GM19023 (cell line): Measurements from ENCODE around the gene ZNF337.
"Not testable (repeated sequence)": the region's sequence is repeated elsewhere in the genome, so short reads cannot be mapped to it uniquely, and the experiment has no call there.

Experiments
- ATAC-seq: cut with Tn5 transposase; IDR thresholded peaks from one replicate; pipeline ENCODE4 v1.9.1; 2021; ENCODE audit warnings: mild to moderate bottlenecking, moderate library complexity; ENCODE audit not compliant: unreplicated experiment

Gene ZNF337

GRCh38 chr20:25695532-25696370, 902 bp downstream of the ZNF337 start:
- peak; percentile 3 for ATAC-seq

GRCh38 chr20:25692499-25692898, 4.2 kb downstream of the ZNF337 start:
- no peak for ATAC-seq

GRCh38 chr20:25690427-25690826, 6.2 kb downstream of the ZNF337 start:
- ATAC-seq: no peak

- ATAC-seq: peak; percentile 17
These were observed 10.3 kb downstream of the ZNF337 start for GRCh38 chr20:25686081-25687067.

GRCh38 chr20:25685276-25686080, 11.2 kb downstream of the ZNF337 start:
- ATAC-seq: peak; percentile 80

- not testable (repeated sequence) for ATAC-seq
These were observed 12.8 kb downstream of the ZNF337 start for GRCh38 chr20:25683826-25684225.

GRCh38 chr20:25683050-25683449, 13.6 kb downstream of the ZNF337 start:
- no peak for ATAC-seq

GRCh38 chr20:25676164-25676809, 20.4 kb downstream of the ZNF337 start:
- no peak for ATAC-seq

- ATAC-seq: no peak
These were observed 21.5 kb downstream of the ZNF337 start for GRCh38 chr20:25675161-25675560.

- no peak for ATAC-seq
These were observed 23.9 kb downstream of the ZNF337 start for GRCh38 chr20:25672659-25673235.

GRCh38 chr20:25669826-25670422, 26.7 kb downstream of the ZNF337 start:
- ATAC-seq: no peak

GRCh38 chr20:25668446-25668845, 28.2 kb downstream of the ZNF337 start:
- ATAC-seq: no peak

GRCh38 chr20:25659999-25660398, 36.7 kb downstream of the ZNF337 start:
- ATAC-seq: no peak

- ATAC-seq: no peak
These were observed 42.2 kb downstream of the ZNF337 start for GRCh38 chr20:25654487-25654886.

GRCh38 chr20:25652866-25653265, 43.8 kb downstream of the ZNF337 start:
- not testable (repeated sequence) for ATAC-seq

- no peak for ATAC-seq
These were observed 51.8 kb downstream of the ZNF337 start for GRCh38 chr20:25644814-25645213.

- no peak for ATAC-seq
These were observed 52.9 kb downstream of the ZNF337 start for GRCh38 chr20:25643716-25644115.

GRCh38 chr20:25637247-25637646, 59.4 kb downstream of the ZNF337 start:
- ATAC-seq: no peak

- no peak for ATAC-seq
These were observed 63.5 kb downstream of the ZNF337 start for GRCh38 chr20:25632940-25633790.
